ENCODE measurements around the gene KCTD7. TPM values are rescaled to one million over a fixed set of nuclear protein-coding genes. Genes with fewer than 3 reads are reported as not detected.
A peak's percentile ranks its signal among the peaks of the same experiment; 100 is the strongest.

Gene KCTD7
- total and polyA plus RNA-seq, 9 donors = 13.4 to 28.5 (median 22.0) TPM

DNA sequence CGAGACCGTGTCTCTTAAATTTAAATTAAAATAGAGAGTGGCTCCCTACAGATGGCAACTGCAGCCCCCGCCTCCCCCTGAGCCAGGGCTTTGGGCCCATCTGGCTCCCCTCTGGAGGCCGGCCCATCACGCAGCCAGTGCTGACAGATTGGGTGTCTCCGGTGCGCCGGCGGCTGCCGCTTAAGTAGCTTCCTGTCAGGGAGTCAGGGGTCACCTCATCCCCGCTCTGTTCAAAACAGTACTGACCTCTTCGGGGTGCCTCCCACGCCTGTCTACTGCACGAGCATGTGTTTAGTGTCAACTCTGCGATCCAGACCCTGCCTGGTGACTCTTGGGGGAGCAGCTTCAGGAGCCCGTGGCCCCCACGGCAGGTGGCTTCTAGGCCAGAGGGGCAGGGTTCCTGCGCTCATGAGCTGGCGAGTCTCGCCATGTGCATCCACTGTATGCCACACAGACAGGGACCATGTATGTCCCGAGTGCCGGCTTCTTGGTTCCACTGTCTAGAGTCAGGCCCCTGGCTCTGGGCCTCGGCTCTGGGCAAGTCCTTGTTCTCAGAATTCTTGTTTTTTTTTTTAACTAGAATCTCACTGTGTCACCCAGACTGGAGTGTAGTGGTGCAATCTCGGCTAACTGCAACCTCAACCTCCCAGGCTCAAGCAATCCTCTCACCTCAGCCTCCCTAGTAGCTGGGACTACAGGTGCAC lies 36.1 kb downstream of the KCTD7 start:
- WGBS, 3 donors = 27 to 71% (median 57%) methylated on average over 20 to 24 of the region's 24 CpGs
- no peaks in the 10 kb centered on the region for H3K9me3 ChIP-seq
- H3K4me3 ChIP-seq = no peak overlapping the region
- intact Hi-C loops (cut with DNase I) = no loop called here
- no peaks in the 10 kb centered on the region for H3K27me3 ChIP-seq
- peak in 4 of 5 donors; percentile 31 to 57 (median 38) for DNase-seq
- no peak overlapping the region for H3K27ac ChIP-seq
- no peak for TF ChIP-seq EP300 (IDR thresholded peaks at IDR 0.05)
- no peak for TF ChIP-seq POLR2A (IDR thresholded peaks at IDR 0.05)
- TF ChIP-seq, protein P1, sequence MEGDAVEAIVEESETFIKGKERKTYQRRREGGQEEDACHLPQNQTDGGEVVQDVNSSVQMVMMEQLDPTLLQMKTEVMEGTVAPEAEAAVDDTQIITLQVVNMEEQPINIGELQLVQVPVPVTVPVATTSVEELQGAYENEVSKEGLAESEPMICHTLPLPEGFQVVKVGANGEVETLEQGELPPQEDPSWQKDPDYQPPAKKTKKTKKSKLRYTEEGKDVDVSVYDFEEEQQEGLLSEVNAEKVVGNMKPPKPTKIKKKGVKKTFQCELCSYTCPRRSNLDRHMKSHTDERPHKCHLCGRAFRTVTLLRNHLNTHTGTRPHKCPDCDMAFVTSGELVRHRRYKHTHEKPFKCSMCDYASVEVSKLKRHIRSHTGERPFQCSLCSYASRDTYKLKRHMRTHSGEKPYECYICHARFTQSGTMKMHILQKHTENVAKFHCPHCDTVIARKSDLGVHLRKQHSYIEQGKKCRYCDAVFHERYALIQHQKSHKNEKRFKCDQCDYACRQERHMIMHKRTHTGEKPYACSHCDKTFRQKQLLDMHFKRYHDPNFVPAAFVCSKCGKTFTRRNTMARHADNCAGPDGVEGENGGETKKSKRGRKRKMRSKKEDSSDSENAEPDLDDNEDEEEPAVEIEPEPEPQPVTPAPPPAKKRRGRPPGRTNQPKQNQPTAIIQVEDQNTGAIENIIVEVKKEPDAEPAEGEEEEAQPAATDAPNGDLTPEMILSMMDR (IDR thresholded peaks at IDR 0.05) = no peak
- no peaks in the 10 kb centered on the region for H3K4me1 ChIP-seq (ENCODE audit: insufficient read depth)
- no peaks in the 10 kb centered on the region for H3K36me3 ChIP-seq

DNA sequence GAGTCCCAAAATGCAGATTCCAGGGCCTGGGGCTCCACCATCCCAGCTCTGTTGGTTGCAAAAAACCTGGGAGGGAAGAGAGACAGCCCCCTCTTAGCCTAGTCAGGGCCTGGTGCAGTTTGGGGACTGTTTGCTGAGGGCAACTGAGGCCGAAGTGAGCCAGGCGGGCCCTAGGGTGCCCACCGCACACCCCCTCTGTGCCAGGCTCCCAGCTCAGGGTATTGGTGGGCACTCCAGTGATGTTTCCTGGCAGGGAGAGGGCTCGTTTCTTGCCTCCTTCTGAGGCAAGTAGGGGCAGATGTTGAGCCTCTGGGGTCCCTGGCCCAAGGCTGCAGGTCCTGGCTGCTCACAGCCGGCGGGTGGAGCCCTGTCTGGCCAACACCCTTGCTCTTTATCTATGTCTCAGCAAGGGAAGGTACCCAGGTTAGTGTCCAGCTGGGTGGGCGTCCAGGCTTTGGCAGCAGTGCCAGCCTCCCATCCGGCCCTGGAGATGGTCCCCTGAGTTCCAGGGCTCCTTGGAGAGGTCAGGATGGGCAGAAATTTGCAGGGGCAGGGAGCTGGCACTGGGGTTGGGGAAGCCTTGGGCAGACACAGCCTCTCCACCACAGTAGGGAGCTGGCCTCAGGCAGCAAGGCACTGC lies 37.8 kb downstream of the KCTD7 start:
- no peak for DNase-seq
- intact Hi-C loops (cut with DNase I) = no loop called here
- 84 to 91% (median 88%) methylated on average over 8 of the region's 8 CpGs for WGBS, 3 donors

DNA sequence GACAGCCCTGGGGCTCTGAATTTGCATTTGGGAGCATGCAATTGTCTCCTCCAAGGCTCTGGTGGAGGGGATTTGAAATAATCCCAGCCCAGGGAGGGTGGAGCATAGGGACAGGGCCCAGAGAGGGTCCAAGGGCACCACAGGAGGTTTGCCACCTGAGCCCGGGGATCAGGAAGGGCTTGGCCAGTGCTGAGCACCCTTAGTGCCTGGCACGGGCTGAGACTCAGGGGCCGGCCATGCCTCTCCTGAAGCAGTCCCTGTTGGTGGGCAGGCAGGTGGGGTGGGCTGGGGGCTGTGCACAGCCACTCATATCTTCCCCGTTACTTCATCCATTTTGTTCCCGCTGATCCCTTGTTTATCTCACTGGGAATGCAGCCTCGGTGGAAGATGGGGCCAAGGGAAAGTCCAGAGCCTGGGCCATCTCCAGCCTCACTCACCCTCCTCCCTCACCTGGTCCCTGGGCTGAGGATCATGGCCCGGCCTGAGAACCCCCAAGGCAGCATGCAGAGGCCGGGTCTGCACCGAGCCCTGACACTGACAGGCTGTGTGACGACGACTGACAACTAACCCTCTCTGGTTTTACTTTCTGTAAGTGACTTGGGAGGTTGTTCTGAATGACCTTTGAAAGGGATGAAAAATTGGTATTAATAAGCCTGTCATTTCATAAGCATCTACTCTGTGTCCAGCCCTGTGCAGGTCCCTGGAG lies 38.5 kb downstream of the KCTD7 start:
- 82 to 89% (median 86%) methylated on average over 11 of the region's 11 CpGs for WGBS, 3 donors
- H3K36me3 ChIP-seq = no peaks in the 10 kb centered on the region
- TF ChIP-seq EP300 (IDR thresholded peaks at IDR 0.05) (no peak), POLR2A (IDR thresholded peaks at IDR 0.05) (no peak)
- TF ChIP-seq, protein P1 (IDR thresholded peaks at IDR 0.05) = no peak

More for the DNA sequence above, 37.8 kb downstream of the KCTD7 start:
- no peak overlapping the region for H3K4me3 ChIP-seq
- H3K36me3 ChIP-seq = no peaks in the 10 kb centered on the region
- H3K27ac ChIP-seq = no peak overlapping the region
- H3K9me3 ChIP-seq = no peaks in the 10 kb centered on the region
- no peaks in the 10 kb centered on the region for H3K27me3 ChIP-seq
- TF ChIP-seq, protein P1 (IDR thresholded peaks at IDR 0.05) = no peak
- TF ChIP-seq POLR2A (IDR thresholded peaks at IDR 0.05) (no peak), EP300 (IDR thresholded peaks at IDR 0.05) (no peak)
- no peaks in the 10 kb centered on the region for H3K4me1 ChIP-seq (ENCODE audit: insufficient read depth)

DNA sequence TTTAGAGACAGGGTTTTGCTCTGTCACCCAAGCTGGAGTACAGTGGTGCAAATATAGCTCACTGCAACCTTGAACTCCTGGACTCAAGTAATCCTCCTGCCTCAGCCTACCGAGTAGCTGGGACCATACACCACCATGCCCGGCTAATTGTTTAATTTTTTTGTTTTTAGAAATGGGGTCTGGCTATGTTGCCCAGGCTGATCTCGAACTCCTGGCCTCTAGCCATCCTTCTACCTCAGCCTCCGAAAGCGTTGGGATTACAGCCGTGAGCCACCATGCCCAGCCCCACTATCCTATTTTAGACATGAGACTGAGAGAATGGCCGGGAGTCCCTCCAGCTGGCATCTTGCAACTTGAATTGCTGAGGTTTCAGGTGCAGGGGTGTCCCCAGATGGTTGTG lies 39.4 kb downstream of the KCTD7 start:
- WGBS, 3 donors = 87 to 90% (median 88%) methylated on average over 7 of the region's 7 CpGs
- intact Hi-C loops (cut with DNase I) = no loop called here
- DNase-seq = no peak
- Histone ChIP-seq H3K36me3 (no peaks in the 10 kb centered on the region), H3K27me3 (no peaks in the 10 kb centered on the region), H3K9me3 (no peaks in the 10 kb centered on the region), H3K27ac (no peak overlapping the region), H3K4me3 (no peak overlapping the region), H3K4me1 (ENCODE audit: insufficient read depth) (no peaks in the 10 kb centered on the region)
- TF ChIP-seq EP300 (IDR thresholded peaks at IDR 0.05) (no peak), POLR2A (IDR thresholded peaks at IDR 0.05) (no peak)
- TF ChIP-seq, protein P1 (IDR thresholded peaks at IDR 0.05) = no peak

More for the DNA sequence above, 38.5 kb downstream of the KCTD7 start:
- intact Hi-C loops (cut with DNase I) = no loop called here
- H3K4me3 ChIP-seq = no peak overlapping the region
- DNase-seq = no peak
- H3K4me1 ChIP-seq (ENCODE audit: insufficient read depth) = no peaks in the 10 kb centered on the region
- H3K9me3 ChIP-seq = no peaks in the 10 kb centered on the region
- no peak overlapping the region for H3K27ac ChIP-seq
- no peaks in the 10 kb centered on the region for H3K27me3 ChIP-seq
